MCF 10A (cell line): ENCODE measurements around the gene APBB2. TPM values are rescaled to one million over a fixed set of nuclear protein-coding genes. Genes with fewer than 3 reads are reported as not detected.

Source experiments
- BruUV-seq: library from RNA; stranded (reverse); fragments of 400-500 nt; replicated peaks from 2 replicates; lab custom pipeline; 2021; lab: Mats Ljungman, UMichigan
- CTCF ChIA-PET: fragments of 300-600 bp; sonication (Branson Sonifier 250); formaldehyde crosslinking; extraction: SDS; loops from one replicate; lab custom pipeline; 2021; ENCODE audit warnings: antibody characterized with exemption, inconsistent platforms; lab: Yijun Ruan, JAX
- POLR2A ChIA-PET: fragments of 300-600, 350-650 bp; sonication (Branson Sonifier 250); formaldehyde crosslinking; extraction: SDS; loops from one replicate; lab custom pipeline; 2020; ENCODE audit warnings: antibody characterized with exemption, inconsistent platforms; lab: Yijun Ruan, JAX
- DNase-seq: peaks from one replicate; pipeline ENCODE4 v3.0.0-alpha.2; 2018; ENCODE audit not compliant: unreplicated experiment
- H3K27ac Mint-ChIP-seq: one replicate; pipeline ENCODE4 v1.8.0; 2022; ENCODE audit warnings: mild to moderate bottlenecking, low read depth, mixed read lengths; ENCODE audit not compliant: unreplicated experiment
- H3K27me3 Mint-ChIP-seq: one replicate; pipeline ENCODE4 v1.8.0; 2022; ENCODE audit warnings: mixed read lengths; ENCODE audit not compliant: insufficient read depth, unreplicated experiment
- H3K36me3 Mint-ChIP-seq: one replicate; pipeline ENCODE4 v1.8.0; 2022; ENCODE audit warnings: mild to moderate bottlenecking, moderate library complexity, mixed read lengths; ENCODE audit not compliant: insufficient read depth, unreplicated experiment
- H3K4me1 Mint-ChIP-seq: one replicate; pipeline ENCODE4 v1.8.0; 2022; ENCODE audit warnings: mixed read lengths; ENCODE audit not compliant: insufficient read depth, unreplicated experiment
- H3K4me3 Mint-ChIP-seq: one replicate; pipeline ENCODE4 v1.8.0; 2022; ENCODE audit warnings: mild to moderate bottlenecking, moderate library complexity, mixed read lengths; ENCODE audit not compliant: unreplicated experiment
- H3K9me3 Mint-ChIP-seq: one replicate; pipeline ENCODE4 v1.8.0; 2022; ENCODE audit warnings: mixed read lengths; ENCODE audit not compliant: unreplicated experiment
- CTCF ChIP-seq: fragments of 200-600 bp; IDR thresholded peaks from one replicate; pipeline ENCODE4 v1.8.0; 2022; ENCODE audit warnings: antibody characterized with exemption, mild to moderate bottlenecking; ENCODE audit not compliant: unreplicated experiment
- intact Hi-C: fragments of 100-400 bp; cut with micrococcal nuclease; formaldehyde crosslinking; loops from 2 replicates; pipeline ENCODE4 v1.14.1; 2022
- total RNA-seq: library from RNA; stranded (reverse); gene quantifications from 2 replicates; pipeline ENCODE4 v1.2.3, GENCODE V29; 2022

APBB2 gene
- total RNA-seq, 1 experiment from 2014 or later, result 201 TPM

- TF ChIP-seq CTCF, result no peak
- intact Hi-C loops, result loop anchor here (2.0 kb wide), 2 partner anchors 15 to 19 kb away; no protein-coding TSS in a partner anchor
- POLR2A ChIA-PET, result interaction anchor here (0.7 to 11.3 kb wide), 11 partner anchors 12 to 168 kb away, joined by 3 to 163 read pairs (median 46); partner anchors contain the start of gene APBB2
- no peaks in the 10 kb centered on the region for H3K27me3 Mint-ChIP-seq
- peaks cover 7% of the 10 kb centered on the region for H3K9me3 Mint-ChIP-seq
- BruUV-seq, result no TSS peak
- H3K36me3 Mint-ChIP-seq, result peaks cover 52% of the 10 kb centered on the region
- H3K27ac Mint-ChIP-seq, result peak overlapping the region; percentile 94
- peaks cover 55% of the 10 kb centered on the region for H3K4me1 Mint-ChIP-seq
- DNase-seq, result no peak
- H3K4me3 Mint-ChIP-seq, result no peak overlapping the region
- CTCF ChIA-PET, result interaction anchor here (0.6 to 2.1 kb wide), 11 partner anchors 13 to 237 kb away, joined by 3 to 13 read pairs (median 4); no protein-coding TSS in a partner anchor
Observed at GRCh38 chr4:41161355-41161754, 53.0 kb downstream of the APBB2 start.

- Mint-ChIP-seq H3K4me3 (peak overlapping the region; percentile 61), H3K27ac (peak overlapping the region; percentile 94), H3K4me1 (peaks cover 60% of the 10 kb centered on the region), H3K27me3 (no peaks in the 10 kb centered on the region), H3K9me3 (peaks cover 7% of the 10 kb centered on the region), H3K36me3 (peaks cover 52% of the 10 kb centered on the region)
- intact Hi-C loops, result loop anchor here (2.0 kb wide), 2 partner anchors 16 to 18 kb away; no protein-coding TSS in a partner anchor
- POLR2A ChIA-PET, result interaction anchor here (0.7 to 11.3 kb wide), 21 partner anchors 10 to 181 kb away, joined by 3 to 163 read pairs (median 6); partner anchors contain the start of gene APBB2
- no peak for TF ChIP-seq CTCF
- CTCF ChIA-PET, result interaction anchor here (0.6 to 2.1 kb wide), 15 partner anchors 13 to 236 kb away, joined by 3 to 13 read pairs (median 3); no protein-coding TSS in a partner anchor
- no peak for DNase-seq
- BruUV-seq, result no TSS peak
Observed at GRCh38 chr4:41160856-41161255, 53.5 kb downstream of the APBB2 start.

GRCh38 chr4:41160012-41160789, 54.1 kb downstream of the APBB2 start:
- peaks cover 62% of the 10 kb centered on the region for H3K4me1 Mint-ChIP-seq
- ChIA-PET POLR2A (interaction anchor here (0.7 to 11.3 kb wide), 24 partner anchors 10 to 181 kb away, joined by 3 to 163 read pairs (median 6); partner anchors contain the start of gene APBB2), CTCF (interaction anchor here (0.9 to 2.1 kb wide), 11 partner anchors 14 to 235 kb away, joined by 3 to 13 read pairs (median 4); no protein-coding TSS in a partner anchor)
- H3K9me3 Mint-ChIP-seq, result peaks cover 7% of the 10 kb centered on the region
- TSS peak; percentile 94 for BruUV-seq
- H3K27ac Mint-ChIP-seq, result peak overlapping the region; percentile 94
- peaks cover 47% of the 10 kb centered on the region for H3K36me3 Mint-ChIP-seq
- H3K4me3 Mint-ChIP-seq, result peak overlapping the region; percentile 61
- DNase-seq, result peak; percentile 97
- no peak for TF ChIP-seq CTCF
- intact Hi-C loops, result loop anchor here (2.0 kb wide), 2 partner anchors 17 kb away; no protein-coding TSS in a partner anchor
- H3K27me3 Mint-ChIP-seq, result no peaks in the 10 kb centered on the region

GRCh38 chr4:41158756-41159155, 55.6 kb downstream of the APBB2 start:
- Mint-ChIP-seq H3K4me1 (peaks cover 76% of the 10 kb centered on the region), H3K27me3 (no peaks in the 10 kb centered on the region), H3K36me3 (peaks cover 57% of the 10 kb centered on the region), H3K9me3 (peaks cover 7% of the 10 kb centered on the region), H3K4me3 (no peak overlapping the region), H3K27ac (peak overlapping the region; percentile 94)
- POLR2A ChIA-PET, result interaction anchor here (3.0 to 11.3 kb wide), 8 partner anchors 15 to 54 kb away, joined by 14 to 163 read pairs (median 81); partner anchors contain the start of gene APBB2
- intact Hi-C loops, result no loop called here
- no TSS peak for BruUV-seq
- CTCF ChIA-PET, result no interaction called here
- TF ChIP-seq CTCF, result no peak
- DNase-seq, result no peak
